Breast epithelium (tissue), 3 donors: ENCODE measurements around the gene LAMA4.

Experiments used
- CTCF ChIP-seq, 3 donors: fragments of 450-650 bp; IDR thresholded peaks; one replicate each; pipeline ENCODE4 v1.5.1; 2016 to 2017; ENCODE audit warnings: antibody characterized with exemption in 3 of 3, mild to moderate bottlenecking in 3 of 3, moderate library complexity in 3 of 3
- POLR2A ChIP-seq: fragments of 450-650 bp; IDR thresholded peaks from one replicate; pipeline ENCODE4 v1.6.1; 2016; ENCODE audit warnings: antibody characterized with exemption, mild to moderate bottlenecking, moderate library complexity

GRCh38 chr6:112085286-112086065 lies 168.9 kb downstream of the LAMA4 start:
- TF ChIP-seq CTCF (IDR thresholded peaks at IDR 0.05) (no peak), POLR2A (no peak)
